Fibroblast of skin of right biceps (primary cell): Measurements from ENCODE around the gene KCNQ2.
"Not testable (repeated sequence)": the region's sequence is repeated elsewhere in the genome, so short reads cannot be mapped to it uniquely, and the experiment has no call there.

Source experiments
- DNase-seq: peaks from one replicate; pipeline ENCODE4 v3.0.0-alpha.2; 2013

Gene KCNQ2

DNA sequence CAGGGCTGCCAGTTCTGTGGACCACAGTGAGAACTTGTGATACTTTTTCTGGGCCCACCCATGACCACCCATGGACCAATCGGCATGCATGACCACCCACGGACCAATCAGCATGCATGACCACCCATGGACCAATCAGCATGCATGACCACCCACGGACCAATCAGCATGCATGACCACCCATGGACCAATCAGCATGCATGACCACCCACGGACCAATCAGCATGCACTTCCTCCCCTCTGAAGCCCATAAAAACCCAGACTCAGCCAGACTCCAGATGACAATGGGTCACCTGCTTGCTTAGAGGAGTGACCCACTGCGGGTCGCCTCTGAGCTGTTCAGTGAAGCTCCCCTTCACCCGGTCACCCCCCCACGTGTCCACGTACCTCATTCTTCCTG lies 92.6 kb downstream of the KCNQ2 start:
- DNase-seq = not testable (repeated sequence)

DNA sequence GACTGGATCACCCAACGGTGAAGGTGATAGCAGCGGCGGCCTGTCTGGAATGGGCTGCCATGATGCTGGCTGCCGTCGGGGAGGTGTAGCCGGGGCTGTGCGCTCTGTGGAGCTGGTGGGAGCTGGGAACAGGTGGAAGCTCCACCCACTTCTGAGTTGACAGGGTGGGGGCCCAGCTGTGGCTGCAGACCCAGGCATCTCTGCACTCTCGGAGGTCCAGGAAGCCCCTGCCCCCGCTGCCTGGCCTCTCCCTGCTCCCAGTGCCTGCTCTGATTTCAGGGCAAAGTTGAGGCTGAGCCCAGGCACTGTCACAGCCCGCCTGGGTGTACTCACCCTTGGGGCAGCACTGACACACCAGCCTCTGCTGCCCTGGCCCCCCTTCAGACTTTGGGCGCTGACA lies 93.2 kb downstream of the KCNQ2 start:
- no peak for DNase-seq

DNA sequence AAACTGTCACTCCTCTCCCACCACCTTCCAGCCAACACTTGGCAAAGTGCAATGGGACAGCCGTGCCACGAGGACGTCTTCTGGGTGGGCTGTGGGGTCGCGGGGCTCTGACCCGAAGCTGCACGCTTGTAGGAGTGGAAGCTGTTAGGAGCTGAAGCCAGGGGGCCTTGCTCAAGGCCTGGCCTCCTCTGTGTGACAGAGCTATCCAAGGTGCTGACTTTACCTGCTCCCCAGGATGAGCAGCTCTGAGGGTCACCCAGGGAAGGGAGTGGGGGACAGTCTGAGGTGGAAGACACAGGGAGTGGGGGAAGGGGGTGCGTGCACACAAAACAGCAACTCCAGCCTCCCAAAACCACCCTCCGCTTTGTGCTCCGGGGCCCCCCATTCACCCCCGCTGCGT lies 93.8 kb downstream of the KCNQ2 start:
- no peak for DNase-seq

DNA sequence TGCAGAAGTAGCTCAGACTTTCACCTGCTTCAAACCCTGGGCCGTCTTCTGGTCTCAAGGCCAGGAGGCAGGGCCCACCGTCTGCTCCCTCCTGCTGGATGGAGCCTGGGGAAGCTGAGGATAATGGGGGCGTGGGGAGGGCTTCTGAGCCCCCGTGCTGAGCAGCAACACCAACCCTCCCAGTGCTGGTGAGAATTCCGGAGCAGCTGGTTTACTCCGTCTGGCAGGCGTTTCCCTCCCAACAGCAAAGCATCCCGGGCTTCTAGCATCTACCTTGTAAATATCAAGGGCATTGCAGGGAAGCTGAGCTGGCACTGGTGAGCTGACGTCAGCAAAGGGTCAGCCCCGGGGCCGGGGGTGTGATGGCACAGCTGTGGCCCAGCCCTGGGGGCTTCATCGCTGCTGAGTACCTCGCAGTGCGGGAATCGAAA lies 94.5 kb downstream of the KCNQ2 start:
- DNase-seq = no peak

DNA sequence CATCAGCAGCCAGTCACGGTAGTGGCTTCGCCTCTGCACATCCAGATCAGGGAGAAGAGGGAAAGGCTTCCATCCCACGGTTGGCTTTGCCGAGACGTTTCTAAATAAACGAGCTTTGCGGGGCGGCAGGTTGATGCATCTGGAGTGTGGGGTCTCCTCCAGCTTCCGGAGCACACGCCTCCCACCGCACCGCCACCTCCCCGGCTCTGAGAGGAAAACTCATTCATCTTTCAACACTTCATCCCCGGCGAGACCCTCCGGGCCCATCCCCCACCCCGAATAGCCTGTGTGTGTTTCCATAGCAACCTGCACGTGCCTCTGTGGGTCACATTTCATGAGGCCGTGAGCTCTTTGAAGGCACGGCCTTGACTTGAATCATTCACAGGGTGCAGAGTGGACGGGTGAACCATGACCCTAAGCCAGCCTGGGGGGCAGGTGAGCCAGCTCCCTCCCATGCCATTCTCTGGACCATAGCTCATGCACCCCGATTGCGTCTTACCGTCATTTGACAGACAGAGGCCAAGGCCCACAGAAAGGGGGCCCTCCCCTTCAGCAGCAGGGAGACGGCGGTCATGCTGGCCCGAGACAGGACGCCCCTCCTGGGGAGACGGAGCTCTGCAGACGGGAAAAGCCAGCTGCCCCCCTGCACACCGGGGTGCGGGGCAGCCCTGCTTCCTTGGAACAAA lies 95.1 kb downstream of the KCNQ2 start:
- DNase-seq = no peak

DNA sequence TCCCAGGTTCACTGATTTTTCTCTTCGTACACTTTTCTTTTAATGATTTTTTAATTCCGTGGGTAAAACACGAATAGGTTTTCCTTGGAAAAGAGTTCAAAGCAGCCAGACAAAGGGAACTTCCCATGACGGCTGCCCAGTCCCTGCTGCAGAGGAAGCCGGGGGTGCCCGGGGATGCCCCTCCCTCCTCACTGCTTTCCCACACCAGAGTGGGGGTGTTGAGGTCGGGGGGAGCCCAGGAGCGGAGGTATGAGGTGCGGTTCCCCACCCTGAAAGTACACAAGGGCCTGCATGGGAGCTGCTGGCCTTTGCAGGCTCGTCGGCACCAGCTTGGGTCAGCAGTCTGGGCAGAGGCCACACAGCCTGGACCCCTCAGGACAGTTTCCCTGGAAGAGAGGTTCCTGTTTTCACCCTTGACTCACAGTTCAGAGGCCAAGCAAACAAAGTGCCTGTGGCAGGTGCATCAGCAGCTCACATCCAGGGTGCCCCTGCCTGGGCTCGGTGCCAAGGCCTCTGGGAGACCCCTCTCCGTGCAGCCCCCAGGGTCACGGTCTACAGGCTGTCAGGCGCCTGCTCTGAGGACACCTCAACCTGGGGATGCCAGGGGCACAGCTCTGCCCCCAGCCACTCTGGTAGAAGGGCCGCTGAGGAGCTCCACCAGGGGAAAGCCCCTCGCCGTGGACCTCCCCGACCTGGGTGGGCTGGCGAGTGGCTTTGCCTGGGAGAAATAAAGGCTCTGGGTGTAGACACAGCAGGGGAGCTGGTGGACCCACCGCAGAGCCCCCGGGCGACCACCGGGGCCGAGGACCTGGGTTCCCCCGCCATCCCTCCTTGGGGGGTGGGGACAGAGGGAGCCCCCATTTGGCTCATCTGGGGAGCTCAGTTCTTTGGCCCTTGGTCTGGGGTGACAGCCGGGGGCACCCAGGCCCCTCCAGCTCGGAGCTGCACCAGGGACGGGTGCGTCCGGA lies 95.9 kb downstream of the KCNQ2 start:
- DNase-seq = no peak

DNA sequence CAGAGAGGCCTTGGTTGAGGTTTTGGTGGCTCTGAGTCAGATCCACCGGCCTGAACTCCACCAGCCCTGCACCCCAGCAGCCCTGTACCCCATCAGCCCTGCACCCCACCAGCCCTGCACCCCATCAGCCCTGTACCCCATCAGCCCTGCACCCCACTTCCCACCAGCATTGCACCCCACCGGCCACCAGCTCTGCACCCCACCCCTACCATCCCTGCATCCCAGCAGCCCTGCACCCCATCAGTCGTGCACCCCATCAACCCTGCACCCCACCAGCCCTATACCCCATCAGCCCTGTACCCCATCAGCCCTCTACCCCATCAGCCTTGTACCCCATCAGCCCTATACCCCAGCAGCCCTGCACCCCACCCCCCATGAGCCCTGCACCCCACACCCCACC lies 97.0 kb downstream of the KCNQ2 start:
- DNase-seq = no peak

DNA sequence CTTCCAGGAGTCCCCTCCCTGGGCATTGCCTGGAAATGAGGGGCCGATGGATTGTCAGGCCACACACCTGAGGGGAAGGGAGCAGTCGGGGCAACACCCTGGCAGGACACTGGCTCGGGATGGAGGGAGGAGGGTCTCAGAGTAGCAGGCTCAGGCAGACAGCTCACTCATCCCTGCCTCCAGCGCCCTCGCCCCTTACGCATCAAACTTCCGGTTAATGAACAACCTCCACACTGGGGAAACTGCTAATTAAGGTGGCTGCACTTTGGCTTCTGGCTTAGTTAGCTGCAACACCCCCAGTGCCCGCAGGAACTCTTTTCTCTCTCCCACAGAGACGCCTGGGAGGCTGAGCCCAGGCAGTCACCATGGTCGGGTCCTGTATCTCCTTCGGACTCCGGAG lies 98.0 kb downstream of the KCNQ2 start:
- DNase-seq = no peak

DNA sequence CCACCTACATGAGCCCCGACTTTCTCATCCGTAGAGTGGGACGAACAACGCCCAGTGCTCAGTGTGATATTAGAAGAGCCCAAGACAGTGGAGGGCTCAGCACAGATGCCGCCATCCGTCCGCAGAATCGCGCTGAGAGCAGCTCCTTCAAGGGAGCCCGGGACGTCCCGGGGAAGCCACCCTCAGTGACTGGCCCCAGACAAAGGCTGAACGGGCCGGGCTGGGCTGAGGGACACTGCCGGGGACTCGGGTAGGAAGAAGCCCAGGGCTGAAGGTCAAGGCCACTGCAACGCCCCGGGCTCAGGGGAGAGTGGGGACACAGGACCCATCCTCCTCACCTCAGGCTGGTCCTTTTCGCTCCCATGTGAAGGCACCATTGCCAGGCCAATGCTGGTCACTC lies 98.5 kb downstream of the KCNQ2 start:
- no peak for DNase-seq

DNA sequence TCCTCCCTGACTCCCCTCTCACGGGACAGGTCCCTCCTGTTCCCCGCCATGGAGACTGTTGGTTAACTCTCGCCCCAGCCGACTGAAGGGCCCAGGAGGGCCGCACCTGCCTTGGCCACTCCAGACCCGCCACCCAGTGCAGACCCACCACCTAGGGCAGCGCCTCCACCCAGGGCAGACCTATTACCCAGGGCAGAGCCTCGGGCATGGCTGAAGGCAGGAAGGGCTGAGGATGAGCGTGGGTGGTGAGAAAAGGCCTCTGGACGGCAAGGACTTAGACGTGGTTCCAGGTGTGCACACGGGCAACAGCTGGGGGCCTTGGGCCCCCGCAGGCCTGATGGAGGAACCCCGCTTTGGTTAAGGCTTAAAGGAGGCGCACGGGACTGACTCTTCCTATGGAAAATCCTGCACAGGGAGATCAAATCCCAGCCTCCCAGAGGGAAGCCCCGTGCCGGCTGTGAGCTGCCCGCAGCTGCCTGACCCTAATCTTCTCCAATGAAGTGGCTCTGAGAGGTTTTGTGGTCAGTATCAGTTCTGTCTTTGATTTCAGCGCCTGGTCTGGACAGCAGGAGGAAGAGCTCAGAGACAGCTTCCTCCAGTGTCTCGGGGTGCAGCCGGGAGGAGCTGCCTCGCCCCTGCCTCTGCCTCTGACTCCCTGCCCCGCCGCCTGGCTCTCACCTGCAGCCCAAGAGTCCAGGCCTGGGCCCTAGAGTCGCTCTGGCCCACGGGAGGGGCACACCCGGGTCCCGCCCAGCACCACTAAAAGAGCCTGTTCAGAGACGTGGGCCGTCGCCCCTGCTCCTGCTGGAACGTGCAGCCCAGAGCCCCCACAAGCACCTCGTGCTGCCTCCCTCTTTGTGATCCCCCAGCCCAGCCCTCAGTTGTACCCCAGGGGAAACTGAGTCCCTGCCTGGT lies 99.2 kb downstream of the KCNQ2 start:
- DNase-seq = no peak

DNA sequence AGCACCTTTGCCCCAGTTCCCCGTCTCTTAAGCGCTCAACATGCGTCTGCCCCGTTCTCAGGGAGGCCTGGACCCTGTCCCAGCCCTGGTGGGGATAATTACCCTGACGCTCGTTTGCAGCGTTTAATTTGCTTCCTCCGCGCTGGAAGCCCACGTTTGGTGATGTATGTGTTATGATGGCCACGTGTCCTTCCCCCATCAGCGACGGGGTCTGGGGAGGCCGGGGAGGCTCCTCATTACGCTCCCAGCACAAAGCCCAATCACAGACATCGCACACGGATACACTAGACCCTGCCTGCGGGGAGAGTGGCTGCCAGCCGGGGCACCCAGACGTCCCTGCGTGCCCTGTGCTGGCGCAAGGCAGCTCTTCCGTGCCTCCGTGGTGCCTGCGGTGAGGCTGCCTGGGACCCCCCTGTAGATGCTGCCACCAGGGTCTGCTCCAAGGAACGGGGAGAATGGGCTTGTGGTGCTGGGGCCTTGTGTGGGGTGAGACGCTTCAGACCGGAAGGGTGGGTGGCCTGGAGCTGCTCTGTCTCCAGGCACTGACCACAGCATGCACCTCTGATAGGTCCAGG lies 101.1 kb downstream of the KCNQ2 start:
- no peak for DNase-seq

DNA sequence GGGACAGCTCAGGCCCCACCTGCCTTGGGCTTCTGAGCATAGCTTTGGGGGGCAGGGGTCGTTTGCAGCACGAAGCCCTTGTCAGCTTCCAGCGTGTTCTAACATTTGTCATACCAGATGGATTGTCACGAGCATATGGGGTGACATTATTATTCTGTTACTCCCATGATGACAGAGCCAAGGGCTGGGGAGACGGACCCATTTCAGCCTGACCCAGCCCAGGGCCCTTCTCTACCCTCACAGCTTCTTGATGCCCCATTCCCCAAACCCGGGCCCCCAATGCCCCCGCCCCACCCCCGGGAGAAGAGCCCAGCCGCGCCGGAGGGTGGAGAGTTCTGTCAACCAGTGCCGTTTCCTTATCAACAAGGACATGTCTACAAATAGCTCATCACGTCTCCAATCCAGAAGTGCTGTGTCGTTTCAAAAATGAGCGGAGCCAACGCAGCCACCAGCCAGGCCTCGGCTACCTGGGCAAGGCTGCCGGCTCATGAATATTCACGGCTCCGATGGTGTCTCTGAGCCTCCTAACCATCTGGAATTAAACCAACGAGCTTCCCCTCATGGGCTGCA lies 101.8 kb downstream of the KCNQ2 start:
- DNase-seq = no peak

DNA sequence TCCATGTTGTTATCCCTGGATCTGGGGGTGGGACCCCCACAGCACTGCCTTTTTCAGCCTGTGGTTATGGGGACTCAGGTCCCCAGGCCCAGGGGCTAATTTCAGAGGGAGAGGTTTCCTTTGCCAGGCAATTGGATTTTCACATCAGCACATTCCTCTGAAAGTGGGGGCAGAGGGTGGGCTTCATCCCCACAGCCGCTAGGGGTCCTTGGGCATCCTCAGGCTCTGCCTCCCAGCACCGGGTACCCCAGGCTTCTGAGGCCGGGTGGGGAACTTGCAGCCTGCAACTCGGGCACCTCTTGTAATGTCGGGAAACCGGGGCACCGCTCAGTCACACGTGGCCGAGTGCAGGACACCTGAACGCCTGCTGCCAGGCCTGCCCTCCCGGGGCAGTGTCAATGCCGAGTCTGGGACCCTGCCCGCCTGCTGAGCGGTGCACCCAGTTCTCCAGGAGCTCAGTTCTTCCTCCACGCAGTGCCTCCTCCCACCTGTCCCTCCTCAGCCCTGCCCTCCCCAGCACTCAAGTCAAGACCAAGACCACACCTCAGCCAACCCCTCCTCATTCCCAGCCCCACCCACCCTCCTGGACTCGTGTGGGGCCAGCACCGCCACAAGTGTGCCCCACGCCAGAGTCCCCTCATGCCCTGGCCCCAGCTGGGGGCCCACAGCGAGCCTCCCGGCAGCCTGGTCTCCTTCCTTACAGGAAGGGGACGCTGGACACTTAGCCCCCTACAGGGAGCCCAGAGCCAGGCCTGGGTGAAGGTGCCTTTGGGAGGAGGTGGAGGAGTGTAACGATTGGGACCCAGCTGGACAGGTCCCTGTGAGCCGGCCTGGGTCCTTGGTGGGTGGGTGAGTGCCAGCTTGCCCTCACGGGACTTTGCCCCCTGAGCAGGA lies 102.5 kb downstream of the KCNQ2 start:
- no peak for DNase-seq

DNA sequence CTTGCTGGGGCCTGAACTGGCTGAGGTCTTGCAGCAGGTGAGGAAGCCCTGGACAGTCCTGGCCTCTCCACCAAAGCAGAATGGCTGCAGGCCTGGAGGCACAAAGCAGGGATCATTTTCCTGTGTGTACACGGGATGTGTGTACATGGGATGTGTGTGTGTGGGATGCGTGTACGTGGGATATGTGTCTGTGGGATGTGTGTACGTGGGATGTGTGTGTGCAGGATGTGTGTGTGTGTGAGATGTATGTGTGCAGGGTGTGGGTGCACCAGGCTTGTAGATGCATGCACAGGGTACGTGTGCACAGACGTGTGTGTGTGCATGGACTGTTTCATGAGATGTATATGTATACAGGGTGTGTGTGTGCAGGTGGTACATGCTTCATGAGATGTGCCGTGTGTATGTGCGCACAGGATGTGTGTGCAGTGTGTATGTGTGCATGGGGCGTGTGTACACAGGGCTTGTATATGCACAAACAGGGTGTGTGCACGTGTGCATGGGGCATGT lies 103.4 kb downstream of the KCNQ2 start:
- DNase-seq = no peak

DNA sequence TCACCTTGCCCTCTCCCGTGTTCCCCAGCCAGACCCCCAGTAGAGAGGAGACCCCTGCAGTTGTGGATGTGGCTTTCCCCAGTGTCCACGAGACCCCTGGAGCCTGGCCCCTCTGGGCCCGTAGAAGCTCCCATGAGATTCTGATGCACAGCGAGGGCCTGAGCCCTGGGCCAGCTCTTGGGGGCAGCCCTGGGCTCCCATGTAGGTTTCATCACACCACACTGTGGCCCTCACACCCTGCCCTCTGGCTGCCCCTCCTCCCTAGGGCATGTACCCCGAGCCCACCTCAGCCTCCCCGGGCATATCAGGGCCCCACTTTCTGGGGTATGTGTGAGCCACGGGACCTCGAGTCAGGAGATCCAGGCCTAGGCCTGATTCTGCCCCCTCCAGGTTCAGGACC lies 104.3 kb downstream of the KCNQ2 start:
- no peak for DNase-seq

DNA sequence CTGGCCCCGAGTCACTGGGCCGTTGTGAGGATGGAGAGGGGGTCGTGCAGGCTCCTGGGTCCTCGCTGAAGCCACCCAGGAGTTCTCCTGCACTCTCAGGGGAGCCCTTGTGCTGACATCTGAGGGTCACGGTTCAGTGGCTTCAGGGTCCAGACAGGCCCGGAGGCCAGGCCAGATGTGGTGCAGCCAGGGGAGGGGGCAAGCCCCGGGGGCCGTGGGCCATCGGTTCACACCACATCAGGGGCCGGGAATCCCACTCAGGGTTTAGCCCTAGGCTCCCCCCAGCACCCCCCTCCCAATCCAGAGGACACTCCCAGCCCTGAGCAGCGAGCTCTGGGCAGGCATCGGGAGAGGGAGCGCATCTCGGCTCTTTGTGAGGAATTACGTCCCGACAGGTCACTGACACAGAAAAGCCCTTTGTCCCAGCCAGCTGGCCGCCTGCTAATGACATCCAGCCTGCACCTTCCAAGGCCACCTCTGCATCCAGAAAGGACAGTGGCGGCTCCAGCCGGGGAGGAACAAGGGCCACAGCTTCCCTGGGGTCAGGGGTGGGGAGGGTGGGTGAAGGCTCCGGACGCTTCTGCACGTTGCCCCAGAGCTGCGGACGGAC lies 104.9 kb downstream of the KCNQ2 start:
- no peak for DNase-seq

DNA sequence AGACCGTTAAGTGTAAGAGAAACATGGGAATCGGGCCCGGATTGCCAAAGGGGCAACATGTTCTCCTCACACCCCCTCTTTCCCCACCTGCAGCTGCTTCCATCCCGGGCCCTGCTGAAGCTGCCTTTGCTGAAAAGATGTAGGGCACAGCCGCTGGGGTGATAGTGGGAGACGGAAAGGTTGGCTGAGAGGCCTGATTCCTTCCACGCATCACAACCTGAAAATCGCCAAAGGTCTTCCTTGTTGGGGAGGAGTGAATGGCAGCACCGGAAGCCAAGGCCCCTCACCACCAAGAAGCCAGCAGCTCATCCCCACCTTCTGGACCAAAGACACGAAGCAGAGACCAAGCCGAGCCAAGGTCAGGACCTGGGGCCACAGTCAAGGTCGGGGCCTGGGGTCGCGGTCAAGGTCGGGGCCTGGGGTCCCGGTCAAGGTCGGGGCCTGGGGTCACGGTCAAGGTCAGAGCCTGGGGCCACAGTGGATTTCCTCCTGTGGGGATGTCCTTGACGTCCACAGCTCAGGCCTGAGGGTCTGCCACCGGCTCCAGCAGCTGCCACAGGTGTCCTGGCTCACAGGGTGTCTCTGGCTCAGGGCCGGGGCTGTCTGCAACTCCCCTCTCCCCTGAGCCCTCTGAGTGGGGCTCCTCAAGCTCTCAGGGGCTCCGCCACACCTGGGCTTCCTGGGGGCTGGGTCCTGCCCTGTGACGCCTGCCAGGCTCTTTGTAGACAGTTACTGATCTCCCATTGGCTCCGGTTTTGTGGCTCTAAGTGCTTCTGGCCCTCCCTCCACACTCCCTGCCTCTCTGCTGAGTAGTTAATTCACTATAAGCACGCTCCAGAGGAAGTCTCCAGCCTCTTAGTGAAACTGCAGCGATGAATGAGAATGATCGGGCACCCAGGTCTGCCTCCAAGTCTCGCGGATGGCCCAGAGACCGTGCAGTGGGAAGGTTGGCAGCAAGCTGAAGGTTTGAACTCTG lies 105.8 kb downstream of the KCNQ2 start:
- no peak for DNase-seq

DNA sequence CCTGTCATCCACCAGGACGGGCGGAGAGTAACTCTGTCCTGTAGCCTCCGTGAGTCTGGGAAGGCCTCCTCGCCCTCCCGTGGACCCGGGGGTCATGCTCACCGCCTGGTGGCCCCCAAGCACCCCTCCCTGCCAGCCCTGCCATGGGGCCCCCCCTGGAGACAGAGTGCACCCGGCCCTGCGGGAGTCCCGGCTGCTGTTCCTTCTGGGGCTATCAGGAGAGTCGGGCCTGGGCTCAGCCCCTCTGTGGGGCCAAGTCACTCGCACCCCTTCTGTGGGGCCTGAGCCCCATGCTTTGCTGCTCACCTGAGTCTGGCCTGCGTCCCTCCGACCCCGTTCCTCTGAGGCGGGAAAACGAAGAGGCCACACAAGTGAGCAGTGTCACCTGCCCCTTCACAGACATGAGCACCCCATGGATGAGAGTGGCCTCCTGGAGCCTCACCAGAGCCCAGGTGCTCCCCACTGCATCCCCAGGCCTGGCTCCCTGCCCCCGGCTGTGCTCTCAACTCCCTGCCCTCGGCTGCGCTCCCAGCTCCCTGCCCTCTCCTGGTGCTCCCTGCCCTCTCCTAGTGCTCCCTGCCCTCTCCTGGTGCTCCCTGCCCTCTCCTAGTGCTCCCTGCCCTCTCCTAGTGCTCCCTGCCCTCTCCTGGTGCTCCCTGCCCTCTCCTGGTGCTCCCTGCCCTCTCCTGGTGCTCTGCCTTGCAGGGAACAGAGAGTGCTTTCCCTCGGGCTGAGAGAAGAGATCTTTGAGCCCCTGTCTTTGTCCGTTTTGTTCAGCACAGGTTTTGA lies 106.7 kb downstream of the KCNQ2 start:
- DNase-seq = no peak
